Testis (tissue), 3 donors: Measurements from ENCODE around the gene LKAAEAR1. TPM values are rescaled to one million over a fixed set of nuclear protein-coding genes. Genes with fewer than 3 reads are reported as not detected.

Experiments
- DNase-seq: peaks from one replicate; pipeline ENCODE4 v3.0.0-alpha.2; 2019
- H3K27ac ChIP-seq, 2 donors: fragments of 200-600 bp; sonication (generic); one replicate each; pipeline ENCODE4 v1.5.1; 2019
- H3K27me3 ChIP-seq: fragments of 200-600 bp; sonication (generic); one replicate; pipeline ENCODE4 v1.5.1; 2019
- H3K36me3 ChIP-seq: fragments of 200-600 bp; sonication (generic); one replicate; pipeline ENCODE4 v1.5.1; 2017; ENCODE audit warnings: low read depth; ENCODE audit errors: missing control alignments
- H3K4me1 ChIP-seq: fragments of 200-600 bp; sonication (generic); one replicate; pipeline ENCODE4 v1.5.1; 2019
- H3K4me3 ChIP-seq, 2 donors: fragments of 200-600 bp; sonication (generic); one replicate each; pipeline ENCODE4 v1.5.1; 2017 to 2019
- H3K9me3 ChIP-seq: fragments of 200-600 bp; sonication (generic); one replicate; pipeline ENCODE4 v1.5.1; 2017
- POLR2A ChIP-seq: fragments of 450-650 bp; IDR thresholded peaks from one replicate; pipeline ENCODE4 v1.6.1; 2017; ENCODE audit warnings: antibody characterized with exemption, mild to moderate bottlenecking, moderate library complexity
- WGBS, 2 donors: methylation state at CpG; one replicate each; pipeline ENCODE4 v1.1.5; 2018; 5-methylcytosine and 5-hydroxymethylcytosine counted together
- intact Hi-C: fragments of 100-400 bp; cut with DNase I; formaldehyde crosslinking; loops from one replicate; pipeline ENCODE4 v1.15.1; 2023; ENCODE audit warnings: low total_unique reads
- polyA plus RNA-seq: library from polyadenylated mRNA; stranded (reverse); fragments of 350-450 nt; fragmentation: Illumina TruSeq; extraction: RNeasy Lipid Tissue Mini Kit (QIAGEN cat#74804); gene quantifications from one replicate; pipeline ENCODE4 v1.2.3, GENCODE V29; 2014; ENCODE audit warnings: low read depth, low replicate concordance; ENCODE audit not compliant: insufficient read depth
- total RNA-seq, 2 donors: library from RNA; depleted of rRNA; stranded (reverse); fragments of >200 nt; gene quantifications; one replicate each; pipeline ENCODE4 v1.2.3, GENCODE V29; 2016
- TF ChIP-seq, protein P1 (sequence below), 3 experiments: fragments of 450-650 bp in 2 of 3; fragments of 200-600 bp in 1 of 3; sonication (generic) in 1 of 3; IDR thresholded peaks; one replicate each; pipeline ENCODE4 v1.5.1; 2016 to 2019; ENCODE audit warnings: antibody characterized with exemption in 3 of 3, mild to moderate bottlenecking in 2 of 3, moderate library complexity in 1 of 3

Gene LKAAEAR1
- total and polyA plus RNA-seq, 3 donors from 2014 or later, result 6.6 to 89.9 (median 45.3) TPM

DNA sequence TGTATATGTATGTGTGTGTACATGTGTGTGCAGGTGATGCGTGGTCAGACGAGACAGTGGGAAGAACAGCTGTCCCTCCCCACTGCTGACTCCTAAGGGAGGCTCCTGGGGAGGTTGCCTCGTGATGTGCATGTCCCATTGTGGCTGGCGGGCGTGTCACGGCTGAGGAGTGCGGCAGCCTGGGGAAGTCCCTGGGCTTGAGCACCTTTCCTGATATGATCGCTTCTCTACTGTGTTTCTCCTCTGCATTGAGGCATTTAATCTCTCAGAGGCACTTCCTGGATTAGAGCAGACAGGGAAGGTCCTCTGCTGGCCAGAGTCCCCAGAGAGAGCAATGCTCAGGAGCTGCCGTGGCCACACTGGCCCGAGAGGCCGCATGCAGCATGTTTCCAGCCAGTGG lies 11.7 kb upstream of the LKAAEAR1 start:
- no peaks in the 10 kb centered on the region for H3K36me3 ChIP-seq
- H3K27me3 ChIP-seq, result no peaks in the 10 kb centered on the region
- TF ChIP-seq, protein P1, sequence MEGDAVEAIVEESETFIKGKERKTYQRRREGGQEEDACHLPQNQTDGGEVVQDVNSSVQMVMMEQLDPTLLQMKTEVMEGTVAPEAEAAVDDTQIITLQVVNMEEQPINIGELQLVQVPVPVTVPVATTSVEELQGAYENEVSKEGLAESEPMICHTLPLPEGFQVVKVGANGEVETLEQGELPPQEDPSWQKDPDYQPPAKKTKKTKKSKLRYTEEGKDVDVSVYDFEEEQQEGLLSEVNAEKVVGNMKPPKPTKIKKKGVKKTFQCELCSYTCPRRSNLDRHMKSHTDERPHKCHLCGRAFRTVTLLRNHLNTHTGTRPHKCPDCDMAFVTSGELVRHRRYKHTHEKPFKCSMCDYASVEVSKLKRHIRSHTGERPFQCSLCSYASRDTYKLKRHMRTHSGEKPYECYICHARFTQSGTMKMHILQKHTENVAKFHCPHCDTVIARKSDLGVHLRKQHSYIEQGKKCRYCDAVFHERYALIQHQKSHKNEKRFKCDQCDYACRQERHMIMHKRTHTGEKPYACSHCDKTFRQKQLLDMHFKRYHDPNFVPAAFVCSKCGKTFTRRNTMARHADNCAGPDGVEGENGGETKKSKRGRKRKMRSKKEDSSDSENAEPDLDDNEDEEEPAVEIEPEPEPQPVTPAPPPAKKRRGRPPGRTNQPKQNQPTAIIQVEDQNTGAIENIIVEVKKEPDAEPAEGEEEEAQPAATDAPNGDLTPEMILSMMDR (IDR thresholded peaks at IDR 0.05), result no peak
- TF ChIP-seq POLR2A, result no peak
- 93 to 94% methylated on average over 11 of the region's 11 CpGs for WGBS, 2 donors
- H3K4me3 ChIP-seq, result no peak overlapping the region
- no peaks in the 10 kb centered on the region for H3K4me1 ChIP-seq
- no peak overlapping the region for H3K27ac ChIP-seq
- no peaks in the 10 kb centered on the region for H3K9me3 ChIP-seq
- intact Hi-C loops, result no loop called here
- DNase-seq, result no peak

DNA sequence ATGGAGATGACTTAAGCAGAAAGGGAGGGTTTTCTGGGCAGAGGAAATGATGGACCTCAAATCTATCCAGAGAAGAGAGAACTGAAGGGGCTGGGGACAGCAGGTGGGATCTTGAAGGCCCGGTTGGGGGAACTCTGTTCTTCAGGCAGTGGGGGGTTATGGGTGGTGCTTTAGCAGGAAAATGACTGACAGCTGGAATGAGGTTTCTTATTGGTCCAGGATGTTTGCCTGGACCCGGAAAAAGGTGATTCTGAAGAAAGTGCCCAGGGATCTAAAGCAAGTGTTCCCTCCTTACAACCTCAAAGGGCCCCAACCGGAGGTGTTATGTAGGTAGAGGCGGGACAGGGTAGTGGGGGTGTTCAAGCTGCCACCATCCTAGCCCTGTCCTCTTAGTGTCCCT lies 11.3 kb upstream of the LKAAEAR1 start:
- TF ChIP-seq, protein P1 (IDR thresholded peaks at IDR 0.05), result no peak
- TF ChIP-seq POLR2A, result no peak
- intact Hi-C loops, result no loop called here
- WGBS, 2 donors, result 83 to 87% methylated on average over 4 of the region's 4 CpGs
- DNase-seq, result no peak
- Histone ChIP-seq H3K4me1 (no peaks in the 10 kb centered on the region), H3K4me3 (no peak overlapping the region), H3K27me3 (no peaks in the 10 kb centered on the region), H3K9me3 (no peaks in the 10 kb centered on the region), H3K27ac (no peak overlapping the region), H3K36me3 (no peaks in the 10 kb centered on the region)

DNA sequence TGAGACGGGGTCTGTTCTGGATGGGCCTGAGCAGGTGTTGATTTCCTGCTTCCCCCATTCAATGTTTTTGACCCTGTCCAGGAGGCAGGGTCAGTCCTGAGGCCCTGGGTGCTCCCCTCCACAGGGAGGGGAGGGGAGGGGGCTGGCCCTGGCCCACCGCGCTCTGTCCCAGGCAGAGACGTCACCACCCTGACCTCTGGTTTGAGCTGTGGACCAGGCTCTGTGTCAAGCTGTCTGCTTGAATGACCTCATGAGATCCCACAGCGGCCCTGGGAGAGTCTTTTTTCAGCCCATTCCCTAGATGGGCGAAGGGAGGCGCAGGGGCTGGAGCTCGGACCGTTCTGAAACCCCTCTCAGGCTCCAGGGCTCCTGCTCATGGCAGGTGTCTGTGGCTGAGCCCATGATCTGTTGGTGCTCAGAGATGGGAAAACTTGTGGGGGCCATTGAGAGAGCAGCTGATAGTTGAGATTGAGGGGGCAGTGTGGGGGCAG lies 8.9 kb upstream of the LKAAEAR1 start:
- intact Hi-C loops, result no loop called here
- TF ChIP-seq, protein P1 (IDR thresholded peaks at IDR 0.05), result no peak
- no peak for TF ChIP-seq POLR2A
- 50 to 56% methylated on average over 7 to 9 of the region's 9 CpGs for WGBS, 2 donors
- no peak overlapping the region for H3K27ac ChIP-seq
- H3K9me3 ChIP-seq, result no peaks in the 10 kb centered on the region
- H3K27me3 ChIP-seq, result no peaks in the 10 kb centered on the region
- H3K4me1 ChIP-seq, result no peaks in the 10 kb centered on the region
- no peaks in the 10 kb centered on the region for H3K36me3 ChIP-seq
- no peak for DNase-seq
- H3K4me3 ChIP-seq, result no peak overlapping the region

DNA sequence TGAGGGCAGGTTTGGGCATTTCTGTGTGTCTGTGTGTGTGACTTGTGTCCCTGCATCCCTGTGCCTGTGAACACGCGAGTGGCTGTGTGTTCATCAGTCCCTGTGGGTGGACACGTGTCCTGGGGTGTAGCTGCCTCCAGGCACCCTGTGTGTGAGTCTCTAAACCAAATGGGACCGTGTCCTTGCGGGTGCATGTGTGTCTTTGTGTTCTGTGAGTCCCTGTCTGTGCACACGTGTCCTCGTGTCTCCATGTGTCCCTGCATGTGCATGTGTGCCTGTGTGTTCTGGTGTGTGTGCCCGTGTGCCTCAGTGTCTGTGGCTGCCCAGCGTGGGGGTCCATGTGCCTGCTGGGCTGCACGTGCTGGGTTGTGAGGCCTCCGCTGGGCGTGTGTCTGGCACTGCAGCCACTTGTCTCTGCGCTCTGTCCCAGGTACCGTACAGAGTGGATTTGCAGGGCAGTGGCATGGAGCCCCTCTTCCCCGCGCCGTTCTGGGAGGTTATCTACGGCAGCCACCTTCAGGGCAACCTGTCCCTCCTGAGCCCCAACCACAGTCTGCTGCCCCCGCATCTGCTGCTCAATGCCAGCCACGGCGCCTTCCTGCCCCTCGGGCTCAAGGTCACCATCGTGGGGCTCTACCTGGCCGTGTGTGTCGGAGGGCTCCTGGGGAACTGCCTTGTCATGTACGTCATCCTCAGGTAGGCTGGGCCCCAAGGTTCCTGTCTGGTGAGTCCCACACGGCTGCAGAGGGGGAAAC lies 8.2 kb upstream of the LKAAEAR1 start:
- no peaks in the 10 kb centered on the region for H3K27me3 ChIP-seq
- no peaks in the 10 kb centered on the region for H3K36me3 ChIP-seq
- DNase-seq, result no peak
- intact Hi-C loops, result no loop called here
- no peak overlapping the region for H3K4me3 ChIP-seq
- H3K27ac ChIP-seq, result no peak overlapping the region
- TF ChIP-seq, protein P1 (IDR thresholded peaks at IDR 0.05), result no peak
- TF ChIP-seq POLR2A, result no peak
- H3K9me3 ChIP-seq, result no peaks in the 10 kb centered on the region
- no peaks in the 10 kb centered on the region for H3K4me1 ChIP-seq
- 50 to 61% methylated on average over 11 to 25 of the region's 27 CpGs for WGBS, 2 donors

DNA sequence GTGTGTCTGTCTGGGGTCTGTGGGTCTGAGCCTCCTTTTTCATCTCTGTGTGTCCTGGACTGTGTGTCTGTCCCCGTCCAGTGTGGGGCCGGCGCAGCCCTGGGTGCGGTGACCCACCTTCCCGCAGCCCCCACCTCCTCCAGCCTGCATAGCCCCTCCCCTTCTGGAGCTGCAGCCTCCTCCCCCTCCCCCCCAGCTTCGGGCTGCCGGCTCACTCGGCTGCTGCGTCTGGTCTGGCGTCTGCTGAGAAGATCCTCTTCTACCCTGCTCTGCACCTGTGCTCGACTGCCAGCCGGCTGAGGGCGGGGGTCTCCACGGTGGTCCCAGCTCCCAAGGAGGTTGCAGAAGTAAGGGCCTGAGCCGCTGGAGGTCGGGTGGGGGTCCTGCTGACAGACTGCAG lies 7.6 kb upstream of the LKAAEAR1 start:
- TF ChIP-seq, protein P1 (IDR thresholded peaks at IDR 0.05), result no peak
- TF ChIP-seq POLR2A, result no peak
- no peak for DNase-seq
- no peaks in the 10 kb centered on the region for H3K36me3 ChIP-seq
- no peaks in the 10 kb centered on the region for H3K9me3 ChIP-seq
- H3K27me3 ChIP-seq, result no peaks in the 10 kb centered on the region
- no peaks in the 10 kb centered on the region for H3K4me1 ChIP-seq
- WGBS, 2 donors, result 38 to 39% methylated on average over 5 to 16 of the region's 16 CpGs
- intact Hi-C loops, result no loop called here
- H3K4me3 ChIP-seq, result no peak overlapping the region
- H3K27ac ChIP-seq, result no peak overlapping the region
